Omental fat pad (tissue), 4 donors: Measurements from ENCODE around the gene PPCS. TPM values are rescaled to one million over a fixed set of nuclear protein-coding genes. Genes with fewer than 3 reads are reported as not detected.

ENCODE experiments used
- ATAC-seq: fragments of 150-250 bp; one replicate; pipeline ENCODE4 v1.9.1; 2016; ENCODE audit warnings: mild to moderate bottlenecking, moderate library complexity; ENCODE audit not compliant: low FRiP score
- DNase-seq: peaks from one replicate; pipeline ENCODE4 v3.0.0-alpha.2; 2019; ENCODE audit warnings: low spot score
- total RNA-seq, 4 donors: library from RNA; depleted of rRNA; stranded (reverse); fragments of >200 nt; gene quantifications; one replicate each; pipeline ENCODE4 v1.1.0, GENCODE V29; 2016
- TF ChIP-seq, protein P1 (sequence below), 3 donors: fragments of 450-650 bp; IDR thresholded peaks; one replicate each; pipeline ENCODE4 v1.5.1; 2016 to 2017; ENCODE audit warnings: antibody characterized with exemption in 3 of 3, mild to moderate bottlenecking in 3 of 3, moderate library complexity in 2 of 3

PPCS gene
- total RNA-seq, 4 donors from 2014 or later = 42.0 to 57.3 (median 43.8) TPM

GRCh38 chr1:42420911-42421585 is 35.3 kb upstream of the PPCS start:
- ATAC-seq (peak; percentile 28), DNase-seq (no peak)
- TF ChIP-seq, protein P1, sequence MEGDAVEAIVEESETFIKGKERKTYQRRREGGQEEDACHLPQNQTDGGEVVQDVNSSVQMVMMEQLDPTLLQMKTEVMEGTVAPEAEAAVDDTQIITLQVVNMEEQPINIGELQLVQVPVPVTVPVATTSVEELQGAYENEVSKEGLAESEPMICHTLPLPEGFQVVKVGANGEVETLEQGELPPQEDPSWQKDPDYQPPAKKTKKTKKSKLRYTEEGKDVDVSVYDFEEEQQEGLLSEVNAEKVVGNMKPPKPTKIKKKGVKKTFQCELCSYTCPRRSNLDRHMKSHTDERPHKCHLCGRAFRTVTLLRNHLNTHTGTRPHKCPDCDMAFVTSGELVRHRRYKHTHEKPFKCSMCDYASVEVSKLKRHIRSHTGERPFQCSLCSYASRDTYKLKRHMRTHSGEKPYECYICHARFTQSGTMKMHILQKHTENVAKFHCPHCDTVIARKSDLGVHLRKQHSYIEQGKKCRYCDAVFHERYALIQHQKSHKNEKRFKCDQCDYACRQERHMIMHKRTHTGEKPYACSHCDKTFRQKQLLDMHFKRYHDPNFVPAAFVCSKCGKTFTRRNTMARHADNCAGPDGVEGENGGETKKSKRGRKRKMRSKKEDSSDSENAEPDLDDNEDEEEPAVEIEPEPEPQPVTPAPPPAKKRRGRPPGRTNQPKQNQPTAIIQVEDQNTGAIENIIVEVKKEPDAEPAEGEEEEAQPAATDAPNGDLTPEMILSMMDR (IDR thresholded peaks at IDR 0.05) = no peak

DNA sequence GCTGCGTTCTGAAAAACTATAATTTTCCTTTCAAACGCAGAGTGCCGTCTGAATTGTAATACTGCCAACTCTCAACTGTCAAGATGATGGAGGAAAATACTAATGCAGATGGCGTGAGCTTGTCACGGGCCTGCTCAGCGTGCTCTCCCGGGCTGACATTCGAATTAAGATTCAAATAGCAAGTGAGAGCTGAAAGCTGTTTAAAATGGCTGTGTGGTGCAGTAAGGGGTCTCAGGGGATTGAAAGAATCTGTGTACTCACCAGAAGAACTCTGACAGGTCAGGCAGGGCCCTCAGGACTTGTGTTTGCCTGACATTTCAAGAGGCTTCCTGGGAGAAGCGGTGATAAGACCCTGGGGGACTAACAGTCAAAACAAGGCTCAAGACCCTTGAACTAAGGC is 33.6 kb upstream of the PPCS start:
- no peak for ATAC-seq
- DNase-seq = no peak
- TF ChIP-seq, protein P1 (IDR thresholded peaks at IDR 0.05) = no peak

DNA sequence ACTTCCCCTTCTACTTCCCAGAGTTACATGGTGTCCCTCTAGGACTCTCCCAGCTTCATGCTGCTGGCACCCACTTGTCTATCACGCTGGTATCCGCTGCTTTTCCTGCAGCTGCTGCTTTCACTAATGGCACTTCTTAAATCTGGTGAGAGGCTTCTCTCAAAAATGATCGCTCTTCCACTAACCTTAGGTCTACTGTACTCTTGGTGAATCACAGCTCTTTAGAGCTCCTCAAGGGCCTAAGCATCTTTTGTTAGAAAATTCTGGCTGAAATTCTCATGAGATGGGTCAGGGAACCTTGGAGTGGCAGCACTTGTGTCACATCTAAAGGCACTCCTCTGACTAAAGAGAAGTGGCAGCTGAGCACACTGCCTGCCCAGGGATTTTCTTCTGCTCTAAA is 32.7 kb upstream of the PPCS start:
- TF ChIP-seq, protein P1 (IDR thresholded peaks at IDR 0.05) = no peak
- DNase-seq (no peak), ATAC-seq (no peak)

GRCh38 chr1:42424201-42424600 is 32.1 kb upstream of the PPCS start:
- TF ChIP-seq, protein P1 (IDR thresholded peaks at IDR 0.05) = no peak
- ATAC-seq = no peak

GRCh38 chr1:42427240-42427639 is 29.1 kb upstream of the PPCS start:
- DNase-seq (no peak), ATAC-seq (no peak)
- TF ChIP-seq, protein P1 (IDR thresholded peaks at IDR 0.05) = no peak

More at GRCh38 chr1:42424201-42424600, 32.1 kb upstream of the PPCS start:
- no peak for DNase-seq

DNA sequence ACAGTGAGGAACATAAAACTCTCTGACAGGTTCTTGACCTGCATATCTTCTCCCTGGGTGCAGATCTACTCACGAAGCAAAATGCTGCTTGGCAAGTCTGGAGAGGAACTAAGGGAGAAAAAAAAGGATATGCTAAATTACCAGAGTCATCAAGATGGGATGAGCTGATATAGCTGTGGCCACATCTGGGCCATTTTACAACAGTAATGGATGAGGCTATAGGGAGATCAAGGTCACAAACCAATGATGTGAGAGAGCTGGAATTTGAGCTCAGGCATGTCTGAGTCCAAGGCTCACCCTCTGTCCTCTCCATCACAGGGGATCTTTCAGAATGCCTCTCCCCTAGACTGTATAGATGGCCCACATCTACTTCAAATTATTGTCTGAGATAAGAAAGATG is 26.7 kb upstream of the PPCS start:
- TF ChIP-seq, protein P1 (IDR thresholded peaks at IDR 0.05) = no peak
- DNase-seq = no peak
- ATAC-seq = no peak
